H1 (cell line): ENCODE results near the gene RPS6KB2. TPM values are rescaled to one million over a fixed set of nuclear protein-coding genes. Genes with fewer than 3 reads are reported as not detected.
A peak's percentile ranks its signal among the peaks of the same experiment; 100 is the strongest.

Experiments used
- CTCF ChIA-PET: fragments of 300-600 bp; sonication (Branson Sonifier 250); formaldehyde crosslinking; loops from one replicate; lab custom pipeline; 2021; ENCODE audit not compliant: partially characterized antibody; lab: Charles Lee
- POLR2A ChIA-PET: fragments of 300-600 bp; sonication (Branson Sonifier 250); formaldehyde crosslinking; loops from one replicate; lab custom pipeline; 2021; ENCODE audit warnings: inconsistent platforms; ENCODE audit not compliant: partially characterized antibody; lab: Charles Lee
- DNase-seq, 2 experiments: peaks; one replicate each; pipeline versions ENCODE4 v3.0.0 to v3.0.0-alpha.2; 2010 to 2022; ENCODE audit warnings: low spot score in 2 of 2, low read depth in 1 of 2, mixed read lengths in 1 of 2
- FAIRE-seq: peaks from 2 replicates; lab custom pipeline; 2011; peaks lifted over from hg19 to GRCh38; lab: Jason Lieb, UNC
- H2AFZ ChIP-seq: 2 replicates; pipeline ENCODE4 v1.8.1; 2012; ENCODE audit warnings: low read length, inconsistent platforms
- H2AK5ac ChIP-seq: 2 replicates; pipeline ENCODE4 v1.6.1; 2013; ENCODE audit warnings: low read depth, low read length
- H2BK120ac ChIP-seq: replicated peaks from 2 replicates; pipeline ENCODE3; 2013; ENCODE audit warnings: low read depth, low read length, inconsistent platforms
- H2BK12ac ChIP-seq: 2 replicates; pipeline ENCODE4 v1.6.1; 2013; ENCODE audit warnings: low read depth, low read length
- H2BK15ac ChIP-seq: 2 replicates; pipeline ENCODE4 v1.6.1; 2013; ENCODE audit warnings: low read length
- H2BK20ac ChIP-seq: 2 replicates; pipeline ENCODE4 v1.6.1; 2013; ENCODE audit warnings: low read length
- H2BK5ac ChIP-seq: 2 replicates; pipeline ENCODE4 v1.6.1; 2013; ENCODE audit warnings: low read depth, low read length
- H3K14ac ChIP-seq: 2 replicates; pipeline ENCODE4 v1.6.1; 2013; ENCODE audit warnings: inconsistent platforms; ENCODE audit not compliant: insufficient read length
- H3K18ac ChIP-seq: 2 replicates; pipeline ENCODE4 v1.6.1; 2013; ENCODE audit warnings: low read length; ENCODE audit errors: extremely low read depth
- H3K23ac ChIP-seq: 2 replicates; pipeline ENCODE4 v1.6.1; 2013; ENCODE audit warnings: inconsistent platforms; ENCODE audit not compliant: insufficient read length
- H3K23me2 ChIP-seq: 2 replicates; pipeline ENCODE4 v1.6.1; 2013; ENCODE audit warnings: low read depth, low read length
- H3K27ac ChIP-seq: 2 replicates; pipeline ENCODE4 v1.6.1; 2011; ENCODE audit warnings: low read depth, low read length, inconsistent platforms
- H3K27me3 ChIP-seq, 4 experiments: replicated peaks in 1 of 4; 1 replicate in 1 of 4; 2 replicates in 3 of 4; pipeline versions ENCODE4 v1.6.1 to v1.8.1; 2011 to 2013; ENCODE audit warnings: low read length in 3 of 4, mild to moderate bottlenecking in 3 of 4, inconsistent platforms in 2 of 4, mixed read lengths in 2 of 4, moderate library complexity in 1 of 4; ENCODE audit not compliant: control insufficient read depth in 3 of 4, insufficient read depth in 3 of 4; ENCODE audit errors: extremely low read depth in 1 of 4
- H3K36me3 ChIP-seq, 4 experiments: 2 replicates each; pipeline versions ENCODE4 v1.6.1 to v1.8.1; 2011 to 2013; ENCODE audit warnings: mild to moderate bottlenecking in 4 of 4, low read length in 3 of 4, moderate library complexity in 2 of 4, control low read depth in 1 of 4, inconsistent platforms in 1 of 4; ENCODE audit not compliant: insufficient read depth in 4 of 4, control insufficient read depth in 2 of 4
- H3K4ac ChIP-seq: replicated peaks from 2 replicates; pipeline ENCODE3; 2013; ENCODE audit warnings: low read length, low read depth, mixed read lengths, inconsistent platforms; ENCODE audit not compliant: insufficient read length
- H3K4me1 ChIP-seq, 4 experiments: replicated peaks in 1 of 4; 1 replicate in 1 of 4; 2 replicates in 3 of 4; pipeline versions ENCODE4 v1.6.1 to v1.8.1; 2011 to 2013; ENCODE audit warnings: low read length in 3 of 4, inconsistent platforms in 2 of 4, mixed read lengths in 1 of 4; ENCODE audit not compliant: insufficient read depth in 4 of 4, control insufficient read depth in 3 of 4
- H3K4me2 ChIP-seq, 2 experiments: 2 replicates each; pipeline versions ENCODE4 v1.6.1 to v1.8.1; 2011 to 2013; ENCODE audit warnings: low read depth in 2 of 2, low read length in 2 of 2, control low read depth in 1 of 2, inconsistent platforms in 1 of 2, mild to moderate bottlenecking in 1 of 2; ENCODE audit not compliant: insufficient read depth in 1 of 2
- H3K4me3 ChIP-seq, 4 experiments: fragments of 200-600, 300-600 bp in 1 of 4; sonication (generic), shearing (Covaris generic), sonication (Bioruptor Twin) in 1 of 4; 2 replicates each; pipeline versions ENCODE4 v1.5.1 to v1.8.1; 2011 to 2016; ENCODE audit warnings: low read length in 4 of 4, low read depth in 3 of 4, control low read depth in 2 of 4, inconsistent platforms in 2 of 4, mild to moderate bottlenecking in 2 of 4, mixed read lengths in 1 of 4, moderate library complexity in 1 of 4; ENCODE audit not compliant: insufficient read depth in 2 of 4; ENCODE audit errors: extremely low read depth in 1 of 4
- H3K56ac ChIP-seq: replicated peaks from 2 replicates; pipeline ENCODE3; 2013; ENCODE audit warnings: low read depth, mild to moderate bottlenecking, mixed read lengths, low read length, inconsistent platforms; ENCODE audit not compliant: insufficient read length
- H3K79me1 ChIP-seq: 2 replicates; pipeline ENCODE4 v1.6.1; 2013; ENCODE audit warnings: low read depth, low read length, control low read depth
- H3K79me2 ChIP-seq, 2 experiments: 2 replicates each; pipeline versions ENCODE4 v1.6.1 to v1.8.1; 2012 to 2013; ENCODE audit warnings: low read length in 2 of 2, mild to moderate bottlenecking in 2 of 2, inconsistent platforms in 1 of 2; ENCODE audit not compliant: insufficient read depth in 2 of 2, control insufficient read depth in 1 of 2
- H3K9ac ChIP-seq, 4 experiments: replicated peaks in 1 of 4; 1 replicate in 1 of 4; 2 replicates in 3 of 4; pipeline versions ENCODE4 v1.6.1 to v1.8.1; 2011 to 2013; ENCODE audit warnings: low read depth in 3 of 4, low read length in 3 of 4, control low read depth in 2 of 4, mild to moderate bottlenecking in 2 of 4, moderate library complexity in 2 of 4, inconsistent platforms in 1 of 4; ENCODE audit errors: extremely low read depth in 1 of 4
- H3K9me3 ChIP-seq, 2 experiments: 2 replicates each; pipeline versions ENCODE4 v1.6.1 to v1.8.1; 2012 to 2013; ENCODE audit warnings: mild to moderate bottlenecking in 2 of 2, moderate library complexity in 2 of 2, control low read depth in 1 of 2, inconsistent platforms in 1 of 2, low read depth in 1 of 2, low read length in 1 of 2, mixed read lengths in 1 of 2; ENCODE audit not compliant: insufficient read depth in 2 of 2
- H4K20me1 ChIP-seq, 2 experiments: replicated peaks in 1 of 2; 2 replicates each; pipeline versions ENCODE3 to v1.8.1; 2011 to 2013; ENCODE audit warnings: inconsistent platforms in 2 of 2, low read length in 2 of 2, mild to moderate bottlenecking in 1 of 2; ENCODE audit not compliant: insufficient read depth in 2 of 2, control insufficient read depth in 1 of 2
- H4K5ac ChIP-seq: 2 replicates; pipeline ENCODE4 v1.6.1; 2013; ENCODE audit warnings: low read length, low read depth, mixed read lengths, inconsistent platforms; ENCODE audit not compliant: insufficient read length
- H4K8ac ChIP-seq: 2 replicates; pipeline ENCODE4 v1.8.0; 2013; ENCODE audit warnings: mild to moderate bottlenecking, moderate library complexity, low read length, inconsistent platforms; ENCODE audit not compliant: insufficient read depth; ENCODE audit errors: extremely low read depth
- H4K91ac ChIP-seq: replicated peaks from 2 replicates; pipeline ENCODE3; 2013; ENCODE audit warnings: low read length, mixed read lengths, inconsistent platforms; ENCODE audit not compliant: insufficient read length
- BCL11A ChIP-seq, 2 experiments: IDR thresholded peaks; one replicate each; pipeline ENCODE4 v1.6.1; 2011; ENCODE audit warnings: low read depth in 2 of 2, low read length in 2 of 2, mild to moderate bottlenecking in 2 of 2
- CREB1 ChIP-seq: IDR thresholded peaks from 2 replicates; pipeline ENCODE4 v1.6.1; 2012; ENCODE audit warnings: inconsistent platforms
- CTCF ChIP-seq, 3 experiments: IDR thresholded peaks; 1 replicate in 2 of 3; 2 replicates in 1 of 3; pipeline versions ENCODE4 v1.5.1 to v1.6.1; 2011; ENCODE audit warnings: low read length in 3 of 3, mild to moderate bottlenecking in 3 of 3, inconsistent platforms in 2 of 3, low read depth in 1 of 3, moderate library complexity in 1 of 3; ENCODE audit not compliant: insufficient read depth in 1 of 3; ENCODE audit errors: control extremely low read depth in 1 of 3
- EP300 ChIP-seq, 2 experiments: IDR thresholded peaks; 1 replicate in 1 of 2; 2 replicates in 1 of 2; pipeline ENCODE4 v1.6.1; 2011 to 2012; ENCODE audit warnings: low read depth in 2 of 2, low read length in 2 of 2, mild to moderate bottlenecking in 2 of 2, borderline replicate concordance in 1 of 2, inconsistent platforms in 1 of 2, moderate library complexity in 1 of 2
- JUND ChIP-seq: IDR thresholded peaks from 2 replicates; pipeline ENCODE4 v1.6.1; 2011; ENCODE audit warnings: mild to moderate bottlenecking, improper control_type of control experiment, low read length
- KDM4A ChIP-seq: IDR thresholded peaks from one replicate; pipeline ENCODE4 v1.7.1; 2012; ENCODE audit warnings: low read depth, mild to moderate bottlenecking, moderate library complexity, low read length, inconsistent platforms; ENCODE audit not compliant: severe bottlenecking
- KDM5A ChIP-seq: fragments of 200-600 bp; IDR thresholded peaks from 2 replicates; pipeline ENCODE4 v1.7.1; 2012; ENCODE audit warnings: mild to moderate bottlenecking, low read length, inconsistent platforms, mixed read lengths
- SIN3A ChIP-seq, 2 experiments: IDR thresholded peaks in 1 of 2; conservative IDR thresholded peaks in 1 of 2; 2 replicates each; pipeline ENCODE4 v1.6.1; 2011 to 2012; ENCODE audit warnings: low read length in 2 of 2, improper control_type of control experiment in 1 of 2, low read depth in 1 of 2, mild to moderate bottlenecking in 1 of 2
- TAF1 ChIP-seq: IDR thresholded peaks from 2 replicates; pipeline ENCODE4 v1.6.1; 2011; ENCODE audit warnings: mild to moderate bottlenecking, low read depth, low read length
- WGBS, 2 experiments: shearing (Covaris generic) in 1 of 2; methylation state at CpG; one replicate each; pipeline versions ENCODE4 v1.1.6 to v1.1.7; 2013 to 2015; ENCODE audit warnings: low lambda C conversion rate in 2 of 2, mixed read lengths in 2 of 2, inconsistent platforms in 1 of 2, low coverage in 1 of 2, missing lambda C conversion rate in 1 of 2; ENCODE audit not compliant: insufficient replicate concordance in 2 of 2, insufficient coverage in 1 of 2, insufficient read length in 1 of 2; ENCODE audit errors: extremely low coverage in 1 of 2, missing lambda C conversion rate in 1 of 2; 5-methylcytosine and 5-hydroxymethylcytosine counted together
- polyA plus RNA-seq, 7 experiments: library from polyadenylated mRNA; depleted of rRNA in 3 of 7; stranded (reverse) in 5 of 7; unstranded in 2 of 7; fragments of >200 nt in 5 of 7; fragments of 200-250 nt in 2 of 7; gene quantifications; 1 replicate in 5 of 7; 2 replicates in 1 of 7; 4 replicates in 1 of 7; pipeline versions ENCODE4 v1.2.1 to v1.2.3, GENCODE V29; 2011 to 2013; ENCODE audit warnings: missing spikeins in 2 of 7, mixed read lengths in 2 of 7
- total RNA-seq: library from RNA; stranded (reverse); fragmentation: NEBNext Ultra II Directional; extraction: Animal tissue kit (Norgen Biotek cat#: 25700); gene quantifications from 2 replicates; pipeline ENCODE4 v1.2.1, GENCODE V29; 2021

The RPS6KB2 gene
- total and polyA plus RNA-seq, 2 of the 8 experiments (the other 6 are each of a cell fraction or from before 2014, with no cell fraction given), result 41.0 to 47.1 TPM

DNA sequence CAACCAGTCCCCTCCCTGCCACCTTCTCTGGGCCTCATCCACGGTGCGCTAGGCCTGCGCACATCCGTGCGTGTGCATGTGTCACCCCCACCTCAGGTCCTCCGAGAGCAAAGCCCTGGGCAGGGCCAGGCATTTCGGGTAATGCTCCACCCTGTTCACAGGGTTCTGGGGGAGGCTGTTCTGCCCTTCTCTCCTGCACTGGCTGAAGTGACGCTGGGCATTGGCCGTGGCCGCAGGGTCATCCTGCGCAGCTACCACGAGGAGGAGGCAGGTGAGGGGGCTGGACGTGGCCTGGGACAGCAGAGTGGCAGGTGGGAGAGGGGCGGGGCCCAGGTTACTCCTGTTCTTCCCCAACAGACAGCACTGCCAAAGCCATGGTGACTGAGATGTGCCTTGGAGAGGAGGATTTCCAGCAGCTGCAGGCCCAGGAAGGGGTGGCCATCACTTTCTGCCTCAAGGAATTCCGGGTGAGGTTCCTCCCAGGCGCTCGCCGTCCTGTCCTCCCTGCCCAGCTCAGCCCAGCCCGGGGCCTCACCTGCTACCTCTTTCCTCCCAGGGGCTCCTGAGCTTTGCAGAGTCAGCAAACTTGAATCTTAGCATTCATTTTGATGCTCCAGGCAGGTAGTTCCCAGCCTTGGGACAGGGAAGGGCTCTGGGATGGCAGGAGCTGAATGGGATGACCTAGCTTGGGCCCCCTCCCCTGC is 32.6 kb upstream of the RPS6KB2 start:
- Histone ChIP-seq H2BK12ac (0 out of 2 replicates have a peak overlapping the region, but pooled peaks have one; percentile 50), H3K4me2 (no peak overlapping the region), H4K20me1 (peaks cover 0 to 11% of the 10 kb centered on the region in 2 experiments), H2BK20ac (no peak overlapping the region), H3K4ac (no peak overlapping the region), H3K9me3 (no peaks in the 10 kb centered on the region), H3K56ac (no peak overlapping the region), H3K23me2 (peaks cover 13% of the 10 kb centered on the region), H3K27me3 (no peaks in the 10 kb centered on the region), H3K4me1 (peaks cover 0 to 12% (median 6%) of the 10 kb centered on the region in 4 experiments; a peak in 5 of 7 replicates), H3K27ac (peak overlapping the region; percentile 35; the same call in 1 of the 2 replicates), H4K5ac (no peak overlapping the region), H2BK15ac (no peak overlapping the region), H2BK5ac (peak overlapping the region; percentile 88; the same call in 1 of the 2 replicates), H3K9ac (no peak overlapping the region), H3K36me3 (peaks cover 6 to 25% (median 18%) of the 10 kb centered on the region in 4 experiments; a peak in 6 of 8 replicates), H3K79me1 (peaks cover 3% of the 10 kb centered on the region), H3K23ac (no peak overlapping the region), H3K79me2 (peaks cover 0 to 5% of the 10 kb centered on the region in 2 experiments; a peak in 1 of 4 replicates), H3K14ac (no peak overlapping the region), H3K18ac (no peak overlapping the region), H2BK120ac (no peak overlapping the region), H4K8ac (no peak overlapping the region; the same call in 1 of the 2 replicates), H2AK5ac (no peak overlapping the region), H2AFZ (no peak overlapping the region), H4K91ac (no peak overlapping the region), H3K4me3 (no peak overlapping the region)
- 92% methylated on average over 19 of the region's 19 CpGs; no CpG with 5 or more reads in 1 of the 2 experiments for WGBS, 2 experiments
- ChIA-PET CTCF (interaction anchor here (0.6 to 34.8 kb wide), 6 partner anchors 13 to 69 kb away, joined by 3 to 1305 read pairs (median 4); partner anchors contain the start of gene POLD4), POLR2A (interaction anchor here (0.9 to 2.6 kb wide), 15 partner anchors 9 to 93 kb away, joined by 3 to 13 read pairs (median 4); partner anchors contain the start of genes AIP, RPS6KB2 and SSH3)
- FAIRE-seq, result no peak
- DNase-seq, result no peak
- TF ChIP-seq BCL11A (IDR thresholded peaks at IDR 0.05; ENCODE audit: low read depth in 2 of 2, low read length in 2 of 2), result no peak
- TF ChIP-seq SIN3A (conservative IDR thresholded peaks at IDR 0.05 in 1 of 2, IDR thresholded peaks at IDR 0.05 in 1 of 2; ENCODE audit: low read depth in 1 of 2, low read length in 2 of 2), result no peak
- no peak for TF ChIP-seq EP300 (IDR thresholded peaks at IDR 0.05; ENCODE audit: borderline replicate concordance in 1 of 2, low read depth in 2 of 2, low read length in 2 of 2)
- TF ChIP-seq KDM4A, result no peak
- TF ChIP-seq TAF1, result no peak
- no peak for TF ChIP-seq CREB1
- TF ChIP-seq KDM5A, result no peak
- no peak for TF ChIP-seq CTCF (IDR thresholded peaks at IDR 0.05; ENCODE audit: control extremely low read depth in 1 of 3, insufficient read depth in 1 of 3, low read depth in 1 of 3, low read length in 3 of 3)
- no peak for TF ChIP-seq JUND
